Right ventricle myocardium superior (tissue), 1 donor: ENCODE measurements around the gene SHISAL1. TPM values are rescaled to one million over a fixed set of nuclear protein-coding genes. Genes with fewer than 3 reads are reported as not detected.

Experiments used
- ATAC-seq: fragments of 200-7000 bp; cut with Tn5 transposase; one replicate; pipeline ENCODE4 v1.9.1; 2020; ENCODE audit warnings: mild to moderate bottlenecking; ENCODE audit not compliant: poor library complexity
- DNase-seq: peaks from one replicate; pipeline ENCODE4 v3.0.0-alpha.2; 2020
- intact Hi-C: fragments of 100-400 bp; cut with DNase I; formaldehyde crosslinking; loops from one replicate; pipeline ENCODE4 v1.11.2; 2022
- total RNA-seq: library from RNA; stranded (reverse); fragmentation: NEBNext Ultra II Directional; extraction: Animal tissue kit (Norgen Biotek cat#: 25700); gene quantifications from one replicate; pipeline ENCODE4 v1.2.1, GENCODE V29; 2021
- donor health status: DM: no; HTN: yes; CAD: no; lungs with severe emphysema.

Gene SHISAL1
- total RNA-seq, 1 donor from 2014 or later: 1.3 TPM

DNA sequence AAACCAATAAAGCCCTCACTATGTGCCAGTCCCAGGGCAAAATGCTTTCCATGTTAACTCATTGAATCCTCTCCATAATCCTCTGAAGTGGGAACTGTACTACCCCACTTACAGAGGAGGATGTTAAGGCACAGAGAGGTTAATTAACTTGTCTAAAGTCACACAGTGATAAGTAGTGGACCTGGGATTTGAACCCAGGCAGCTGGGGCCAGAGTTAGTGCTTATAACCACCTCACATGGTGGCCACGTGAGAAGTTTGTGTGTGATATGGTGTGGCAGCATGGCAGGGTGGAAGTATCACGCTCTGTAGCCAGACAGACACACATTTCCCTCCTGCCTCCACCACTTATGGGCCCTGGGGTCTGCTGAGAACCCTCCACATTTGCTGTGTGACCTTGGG, 115.5 kb downstream of the SHISAL1 start:
- DNase-seq (no peak), ATAC-seq (no peak)
- intact Hi-C loops: no loop called here

- intact Hi-C loops: no loop called here
- ATAC-seq: no peak
- DNase-seq: no peak
Measured at GRCh38 chr22:44196731-44197131, 116.0 kb downstream of the SHISAL1 start.

- no peak for DNase-seq
- intact Hi-C loops: no loop called here
Measured at GRCh38 chr22:44196241-44196640, 116.5 kb downstream of the SHISAL1 start.

DNA sequence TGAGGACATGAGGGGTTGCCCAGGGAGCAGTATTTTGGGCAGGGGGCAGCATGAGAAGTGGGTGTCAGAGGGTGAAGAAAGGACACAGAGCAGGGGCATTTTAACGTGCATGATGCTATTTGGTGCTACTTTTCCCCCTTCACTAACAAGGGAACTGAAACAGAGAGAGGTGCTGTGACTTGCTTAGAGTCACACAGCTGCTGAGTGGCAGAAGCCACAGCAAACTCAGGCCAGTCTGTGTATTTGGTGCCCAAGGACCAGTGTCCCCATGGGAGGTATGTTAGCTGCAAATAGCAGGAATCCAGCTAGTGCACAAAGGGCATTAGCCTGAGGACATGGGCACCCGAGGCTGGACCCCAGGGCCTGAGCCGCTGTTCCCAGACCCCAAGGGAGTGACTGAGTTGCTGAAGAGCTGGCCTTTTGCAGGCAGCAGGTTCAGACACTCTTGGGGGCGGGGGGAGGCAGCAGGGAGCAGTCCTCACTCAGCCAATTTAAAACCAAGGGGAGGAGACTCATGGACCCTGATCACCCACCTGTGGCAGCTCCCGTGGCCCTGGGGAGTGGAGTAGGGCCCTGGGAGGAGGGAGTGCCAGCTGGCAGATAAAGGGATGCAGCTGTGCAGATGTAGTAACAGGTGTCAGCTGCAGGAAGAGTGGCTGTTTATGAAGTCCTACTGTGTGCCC, 117.4 kb downstream of the SHISAL1 start:
- intact Hi-C loops: no loop called here
- DNase-seq (no peak), ATAC-seq (no peak)

More at GRCh38 chr22:44196241-44196640, 116.5 kb downstream of the SHISAL1 start:
- ATAC-seq: no peak

DNA sequence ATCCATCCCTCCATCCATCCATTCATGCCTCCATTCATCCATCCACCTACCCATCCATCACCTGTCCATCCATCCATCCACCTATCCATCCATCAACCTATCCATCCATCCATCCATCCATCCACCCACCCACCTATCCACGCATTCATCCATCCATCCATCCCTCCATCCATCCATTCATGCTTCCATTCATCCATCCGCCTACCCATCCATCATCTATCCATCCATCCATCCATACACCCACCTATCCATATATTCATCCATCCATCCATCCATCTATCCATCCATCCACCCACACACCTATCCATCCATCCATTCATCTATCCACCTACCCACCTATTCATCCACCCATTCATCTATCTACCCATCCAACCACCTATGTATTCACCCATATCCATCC, 118.2 kb downstream of the SHISAL1 start:
- no peak for DNase-seq
- no peak for ATAC-seq
- intact Hi-C loops: no loop called here

Other genes with a start within 250 kb of the SHISAL1 start
- 3.5 TPM for gene PARVG, start 132.0 kb downstream of the SHISAL1 start, total RNA-seq
- gene RTL6, start 185.3 kb upstream of the SHISAL1 start, total RNA-seq: 23.5 TPM